Germinal center (tissue), 1 donor: ENCODE results near the gene SPPL3.

ENCODE experiments used
- DNase-seq: peaks from one replicate; pipeline ENCODE4 v3.0.0; 2012; ENCODE audit warnings: mixed read lengths, low spot score

Gene SPPL3

GRCh38 chr12:120874547-120875245 lies 29.5 kb downstream of the SPPL3 start:
- no peak for DNase-seq

- no peak for DNase-seq
Observed at GRCh38 chr12:120873226-120873625, 30.9 kb downstream of the SPPL3 start.

GRCh38 chr12:120872487-120872886 lies 31.7 kb downstream of the SPPL3 start:
- DNase-seq, result no peak

- no peak for DNase-seq
Observed at GRCh38 chr12:120870415-120870814, 33.7 kb downstream of the SPPL3 start.

GRCh38 chr12:120869376-120869775 lies 34.8 kb downstream of the SPPL3 start:
- no peak for DNase-seq

- no peak for DNase-seq
Observed at GRCh38 chr12:120866108-120866507, 38.0 kb downstream of the SPPL3 start.

- no peak for DNase-seq
Observed at GRCh38 chr12:120865098-120865497, 39.1 kb downstream of the SPPL3 start.

- DNase-seq, result no peak
Observed at GRCh38 chr12:120862664-120863063, 41.5 kb downstream of the SPPL3 start.

- no peak for DNase-seq
Observed at GRCh38 chr12:120861074-120861795, 42.9 kb downstream of the SPPL3 start.

- peak; percentile 23 for DNase-seq
Observed at GRCh38 chr12:120858306-120859088, 45.7 kb downstream of the SPPL3 start.

- peak; percentile 53 for DNase-seq
Observed at GRCh38 chr12:120856980-120857379, 47.2 kb downstream of the SPPL3 start.

GRCh38 chr12:120855823-120856588 lies 48.2 kb downstream of the SPPL3 start:
- no peak for DNase-seq

- no peak for DNase-seq
Observed at GRCh38 chr12:120854804-120855203, 49.4 kb downstream of the SPPL3 start.

- DNase-seq, result no peak
Observed at GRCh38 chr12:120853188-120853587, 51.0 kb downstream of the SPPL3 start.

GRCh38 chr12:120851944-120852343 lies 52.2 kb downstream of the SPPL3 start:
- no peak for DNase-seq

GRCh38 chr12:120851444-120851843 lies 52.7 kb downstream of the SPPL3 start:
- DNase-seq, result peak; percentile 32

GRCh38 chr12:120849765-120850164 lies 54.4 kb downstream of the SPPL3 start:
- no peak for DNase-seq

- peak; percentile 45 for DNase-seq
Observed at GRCh38 chr12:120847814-120848213, 56.3 kb downstream of the SPPL3 start.

- no peak for DNase-seq
Observed at GRCh38 chr12:120847392-120847791, 56.8 kb downstream of the SPPL3 start.

- DNase-seq, result no peak
Observed at GRCh38 chr12:120846721-120847120, 57.4 kb downstream of the SPPL3 start.

- DNase-seq, result no peak
Observed at GRCh38 chr12:120845696-120846095, 58.5 kb downstream of the SPPL3 start.
